Gastroesophageal sphincter (tissue), 3 donors: ENCODE results near the gene TRIO.

ENCODE experiments used
- CTCF ChIP-seq, 4 experiments: fragments of 200-600 bp in 2 of 4; fragments of 450-650 bp in 2 of 4; sonication (generic) in 1 of 4; IDR thresholded peaks; one replicate each; pipeline ENCODE4 v1.5.1; 2017 to 2019; ENCODE audit warnings: antibody characterized with exemption in 4 of 4, mild to moderate bottlenecking in 2 of 4, moderate library complexity in 2 of 4
- EP300 ChIP-seq: sonication (generic); formaldehyde crosslinking; IDR thresholded peaks from one replicate; pipeline ENCODE4 v1.6.1; 2017; ENCODE audit warnings: antibody characterized with exemption, mild to moderate bottlenecking

GRCh38 chr5:14235872-14236271 is 92.7 kb downstream of the TRIO start:
- TF ChIP-seq CTCF (IDR thresholded peaks at IDR 0.05) = no peak
- TF ChIP-seq EP300 = no peak
